ENCODE results near the gene TMEM171. TPM values are rescaled to one million over a fixed set of nuclear protein-coding genes. Genes with fewer than 3 reads are reported as not detected.

TMEM171 gene
- total and polyA plus RNA-seq, 2 of the 8 experiments (the other 6 are each of a cell fraction or from before 2014, with no cell fraction given): 1.0 to 2.2 TPM

GRCh38 chr5:73121119-73121463 is 716 bp downstream of the TMEM171 start:
- H3K18ac ChIP-seq (ENCODE audit: extremely low read depth, low read length): no peak overlapping the region
- H2AK5ac ChIP-seq (ENCODE audit: low read depth, low read length): no peak overlapping the region
- no peak overlapping the region for H3K56ac ChIP-seq (replicated peaks; ENCODE audit: insufficient read length, low read depth, low read length)
- H4K20me1 ChIP-seq (replicated peaks in 1 of 2; ENCODE audit: control insufficient read depth in 1 of 2, insufficient read depth in 2 of 2, low read length in 2 of 2): no peaks in the 10 kb centered on the region
- no peak overlapping the region for H3K27ac ChIP-seq (ENCODE audit: low read depth, low read length)
- no peaks in the 10 kb centered on the region for H3K9me3 ChIP-seq (ENCODE audit: insufficient read depth in 2 of 2, low read depth in 1 of 2, low read length in 1 of 2)
- peak overlapping the region in 2 of 4 experiments; percentile 15 to 32; a peak in 2 of 7 replicates for H3K9ac ChIP-seq (replicated peaks in 1 of 4; ENCODE audit: extremely low read depth in 1 of 4, low read depth in 3 of 4, low read length in 3 of 4)
- no peak overlapping the region for H2BK15ac ChIP-seq (ENCODE audit: low read length)
- no peak overlapping the region for H2BK5ac ChIP-seq (ENCODE audit: low read depth, low read length)
- FAIRE-seq: no peak
- TF ChIP-seq POLR2AphosphoS5 (IDR thresholded peaks at IDR 0.05; ENCODE audit: low read depth, low read length): no peak
- no peak for TF ChIP-seq SUZ12 (IDR thresholded peaks at IDR 0.05; ENCODE audit: low read length)
- TF ChIP-seq BACH1 (IDR thresholded peaks at IDR 0.05; ENCODE audit: low read length): no peak
- TF ChIP-seq NANOG (IDR thresholded peaks at IDR 0.05; ENCODE audit: insufficient read depth, low read depth, low read length, poor library complexity, severe bottlenecking): no peak
- TF ChIP-seq SP1 (IDR thresholded peaks at IDR 0.05; ENCODE audit: low read depth, low read length): no peak
- no peak for TF ChIP-seq KDM1A (IDR thresholded peaks at IDR 0.05; ENCODE audit: borderline replicate concordance, low read length)
- TF ChIP-seq YY1 (IDR thresholded peaks at IDR 0.05; ENCODE audit: low read depth, low read length): no peak
- TF ChIP-seq RXRA (IDR thresholded peaks at IDR 0.05; ENCODE audit: insufficient read depth, low read depth, low read length): no peak
- TF ChIP-seq RAD21 (IDR thresholded peaks at IDR 0.05 in 1 of 2, conservative IDR thresholded peaks at IDR 0.05 in 1 of 2; ENCODE audit: low read depth in 2 of 2, low read length in 2 of 2): no peak
- TF ChIP-seq GTF2F1 (IDR thresholded peaks at IDR 0.05; ENCODE audit: borderline replicate concordance, low read depth, low read length): no peak
- no peak for TF ChIP-seq MAFK (IDR thresholded peaks at IDR 0.05; ENCODE audit: low read depth, low read length)
- no peak for TF ChIP-seq TBP (IDR thresholded peaks at IDR 0.05; ENCODE audit: low read depth, low read length)
- no peak overlapping the region for H4K5ac ChIP-seq (ENCODE audit: insufficient read length, low read depth, low read length)
- no peak overlapping the region for H2BK120ac ChIP-seq (replicated peaks; ENCODE audit: low read depth, low read length)
- H4K8ac ChIP-seq (ENCODE audit: extremely low read depth, insufficient read depth, low read length): no peak overlapping the region
- peak overlapping the region; percentile 52 to 87 (median 58) for H3K4me3 ChIP-seq (ENCODE audit: extremely low read depth in 1 of 4, insufficient read depth in 2 of 4, low read depth in 3 of 4, low read length in 4 of 4)
- H3K14ac ChIP-seq (ENCODE audit: insufficient read length): no peak overlapping the region
- no peak overlapping the region for H4K91ac ChIP-seq (replicated peaks; ENCODE audit: insufficient read length, low read length)
- POLR2A ChIA-PET (ENCODE audit: partially characterized antibody): interaction anchor here (1.8 kb wide), 1 partner anchor 14 kb away, joined by 7 read pairs; no protein-coding TSS in a partner anchor
- no peak overlapping the region for H3K23ac ChIP-seq (ENCODE audit: insufficient read length)
- H3K23me2 ChIP-seq (ENCODE audit: low read depth, low read length): peaks cover 12% of the 10 kb centered on the region
- no peaks in the 10 kb centered on the region for H3K79me1 ChIP-seq (ENCODE audit: low read depth, low read length)
- CTCF ChIA-PET (ENCODE audit: partially characterized antibody): no interaction called here
- no peak for DNase-seq (ENCODE audit: low read depth in 1 of 2, low spot score in 2 of 2)
- no peaks in the 10 kb centered on the region for H3K36me3 ChIP-seq (ENCODE audit: control insufficient read depth in 2 of 4, insufficient read depth in 4 of 4, low read length in 3 of 4)
- peak overlapping the region; percentile 100 for H2AFZ ChIP-seq (ENCODE audit: low read length)
- no peaks in the 10 kb centered on the region for H3K79me2 ChIP-seq (ENCODE audit: control insufficient read depth in 1 of 2, insufficient read depth in 2 of 2, low read length in 2 of 2)
- H2BK12ac ChIP-seq (ENCODE audit: low read depth, low read length): 0 out of 2 replicates have a peak overlapping the region, but pooled peaks have one; percentile 68
- H3K4me2 ChIP-seq (ENCODE audit: insufficient read depth in 1 of 2, low read depth in 2 of 2, low read length in 2 of 2): peak overlapping the region; percentile 96
- WGBS, 2 experiments (ENCODE audit: extremely low coverage in 1 of 2, insufficient coverage in 1 of 2, insufficient read length in 1 of 2, insufficient replicate concordance in 2 of 2, low coverage in 1 of 2, low lambda C conversion rate in 2 of 2, missing lambda C conversion rate in 1 of 2): 48% methylated on average over 6 of the region's 6 CpGs; no CpG with 5 or more reads in 1 of the 2 experiments
- H3K4ac ChIP-seq (replicated peaks; ENCODE audit: insufficient read length, low read depth, low read length): no peak overlapping the region
- 0 out of 2 replicates have a peak overlapping the region, but pooled peaks have one; percentile 5 for H2BK20ac ChIP-seq (ENCODE audit: low read length)
- peaks cover 0 to 3% (median 1%) of the 10 kb centered on the region in 4 experiments; a peak in 5 of 7 replicates for H3K4me1 ChIP-seq (replicated peaks in 1 of 4; ENCODE audit: control insufficient read depth in 3 of 4, insufficient read depth in 4 of 4, low read length in 3 of 4)
- H3K27me3 ChIP-seq (replicated peaks in 1 of 4; ENCODE audit: control insufficient read depth in 3 of 4, extremely low read depth in 1 of 4, insufficient read depth in 3 of 4, low read length in 3 of 4): peaks cover 0 to 43% (median 31%) of the 10 kb centered on the region in 4 experiments; a peak in 6 of 7 replicates
